ENCODE measurements around the gene PIGH. TPM values are rescaled to one million over a fixed set of nuclear protein-coding genes. Genes with fewer than 3 reads are reported as not detected.

The PIGH gene
- polyA plus RNA-seq, 2 of the 4 experiments (the other 2 are of a cell fraction), result 21.1 to 37.2 TPM

DNA sequence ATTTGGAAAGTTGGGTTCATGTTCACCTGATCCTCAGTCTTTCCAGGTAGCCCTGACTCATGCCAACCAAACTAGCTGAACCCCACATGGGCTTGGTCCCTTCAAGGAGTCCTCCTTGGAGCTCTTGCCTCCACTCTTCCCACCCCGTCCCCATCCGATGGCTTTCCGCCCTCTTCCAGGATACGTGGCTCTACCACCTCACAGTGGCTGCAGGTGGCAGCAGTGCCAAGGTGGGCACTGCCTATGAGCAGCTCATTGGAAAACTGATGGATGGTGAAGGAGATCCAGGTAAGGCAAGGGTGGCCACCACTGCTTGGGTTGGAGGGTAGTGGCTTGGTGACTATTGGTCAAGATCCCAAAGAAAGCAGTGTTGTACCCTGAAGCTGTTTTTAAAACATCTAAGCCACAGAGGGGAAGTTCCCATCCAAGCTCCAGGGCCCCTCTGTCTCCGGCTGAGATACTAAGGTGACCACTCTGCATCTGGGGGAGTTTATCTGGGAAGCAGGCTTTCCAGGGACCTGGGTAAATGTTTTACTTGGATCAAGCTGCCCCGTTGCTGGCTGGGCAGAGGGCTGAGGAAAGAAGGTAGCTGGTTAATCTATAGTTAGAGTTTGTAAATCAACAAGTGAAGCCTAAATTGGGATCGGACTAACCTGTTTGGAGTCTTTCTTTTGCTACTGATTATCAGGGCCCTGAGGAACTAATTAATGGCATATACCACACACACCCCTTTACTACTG is 23.7 kb downstream of the PIGH start:
- WGBS (ENCODE audit: missing lambda C conversion rate), result 92% methylated on average over 7 of the region's 7 CpGs
- DNase-seq (ENCODE audit: low read depth in 1 of 2, low spot score in 1 of 2) (no peak), ATAC-seq (no peak), FAIRE-seq (no peak)
- ChIA-PET POLR2A (no interaction called here), CTCF (interaction anchor here (0.7 to 31.9 kb wide), 14 partner anchors 8 to 153 kb away, joined by 3 to 517 read pairs (median 4); partner anchors contain the start of genes PIGH, RDH12 and VTI1B)
- H3K9me3 ChIP-seq, result no peaks in the 10 kb centered on the region
- TF ChIP-seq ZNF302 (CRISPR knock-in tag; IDR thresholded peaks at IDR 0.05) (no peak), MAZ (IDR thresholded peaks at IDR 0.05; ENCODE audit: borderline replicate concordance, low read depth, low read length) (no peak), CEBPB (IDR thresholded peaks at IDR 0.05) (no peak), JUNB (IDR thresholded peaks at IDR 0.05) (no peak), ELK1 (IDR thresholded peaks at IDR 0.05; ENCODE audit: low read depth, low read length) (no peak), SREBF2 (IDR thresholded peaks at IDR 0.05) (no peak)
- TF ChIP-seq, protein P1, sequence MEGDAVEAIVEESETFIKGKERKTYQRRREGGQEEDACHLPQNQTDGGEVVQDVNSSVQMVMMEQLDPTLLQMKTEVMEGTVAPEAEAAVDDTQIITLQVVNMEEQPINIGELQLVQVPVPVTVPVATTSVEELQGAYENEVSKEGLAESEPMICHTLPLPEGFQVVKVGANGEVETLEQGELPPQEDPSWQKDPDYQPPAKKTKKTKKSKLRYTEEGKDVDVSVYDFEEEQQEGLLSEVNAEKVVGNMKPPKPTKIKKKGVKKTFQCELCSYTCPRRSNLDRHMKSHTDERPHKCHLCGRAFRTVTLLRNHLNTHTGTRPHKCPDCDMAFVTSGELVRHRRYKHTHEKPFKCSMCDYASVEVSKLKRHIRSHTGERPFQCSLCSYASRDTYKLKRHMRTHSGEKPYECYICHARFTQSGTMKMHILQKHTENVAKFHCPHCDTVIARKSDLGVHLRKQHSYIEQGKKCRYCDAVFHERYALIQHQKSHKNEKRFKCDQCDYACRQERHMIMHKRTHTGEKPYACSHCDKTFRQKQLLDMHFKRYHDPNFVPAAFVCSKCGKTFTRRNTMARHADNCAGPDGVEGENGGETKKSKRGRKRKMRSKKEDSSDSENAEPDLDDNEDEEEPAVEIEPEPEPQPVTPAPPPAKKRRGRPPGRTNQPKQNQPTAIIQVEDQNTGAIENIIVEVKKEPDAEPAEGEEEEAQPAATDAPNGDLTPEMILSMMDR (IDR thresholded peaks at IDR 0.05), result no peak
- H3K27ac ChIP-seq, result no peak overlapping the region
- H3K4me3 ChIP-seq, result no peak overlapping the region
- no peaks in the 10 kb centered on the region for H3K4me1 ChIP-seq
- no peak overlapping the region for H3K4me2 ChIP-seq

GRCh38 chr14:67575684-67576083 is 24.4 kb downstream of the PIGH start:
- 83% methylated on average over 9 of the region's 9 CpGs for WGBS (ENCODE audit: missing lambda C conversion rate)
- CTCF ChIA-PET, result interaction anchor here (0.8 to 31.9 kb wide), 11 partner anchors 9 to 152 kb away, joined by 3 to 517 read pairs (median 4); partner anchors contain the start of genes RDH12 and VTI1B
- no peak for ATAC-seq

DNA sequence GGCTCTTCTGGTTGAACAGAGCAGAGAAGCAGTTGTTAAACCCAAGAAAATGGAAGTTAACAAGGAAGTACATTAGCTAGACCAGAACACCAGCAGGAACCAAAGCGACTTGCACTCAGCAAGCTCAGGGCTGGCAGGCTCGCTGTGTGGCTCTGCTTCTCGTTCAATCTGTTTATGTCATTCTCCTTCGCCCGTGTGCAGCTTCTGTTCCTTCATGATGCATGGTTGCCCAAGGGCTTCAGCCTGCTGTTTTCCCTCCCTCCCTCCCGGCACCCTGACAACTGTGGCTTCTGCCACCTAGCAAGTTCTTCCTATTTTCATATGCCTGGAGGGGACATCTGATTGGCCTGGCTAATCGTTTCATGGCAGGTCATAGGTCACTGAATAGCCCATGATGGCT is 25.3 kb downstream of the PIGH start:
- ChIA-PET CTCF (interaction anchor here (0.8 to 31.9 kb wide), 4 partner anchors 10 to 151 kb away, joined by 3 to 517 read pairs (median 27); no protein-coding TSS in a partner anchor), POLR2A (no interaction called here)
- no peak overlapping the region for H3K27ac ChIP-seq
- 85% methylated on average over 7 of the region's 7 CpGs for WGBS (ENCODE audit: missing lambda C conversion rate)
- H3K4me2 ChIP-seq, result no peak overlapping the region
- no peaks in the 10 kb centered on the region for H3K9me3 ChIP-seq
- H3K4me3 ChIP-seq, result no peak overlapping the region
- no peak for FAIRE-seq
- no peak for TF ChIP-seq RARB (CRISPR knock-in tag; IDR thresholded peaks at IDR 0.05)
- TF ChIP-seq HEYL (CRISPR knock-in tag; IDR thresholded peaks at IDR 0.05), result no peak
- TF ChIP-seq SMC3 (IDR thresholded peaks at IDR 0.05), result no peak
- TF ChIP-seq ESRRA (IDR thresholded peaks at IDR 0.05; ENCODE audit: borderline replicate concordance, low read length), result no peak
- no peak for TF ChIP-seq RCOR1 (IDR thresholded peaks at IDR 0.05; ENCODE audit: low read depth, low read length)
- no peak for TF ChIP-seq ELK1 (IDR thresholded peaks at IDR 0.05; ENCODE audit: low read depth, low read length)
- no peak for TF ChIP-seq MAX (IDR thresholded peaks at IDR 0.05)
- no peak for TF ChIP-seq CBX2 (IDR thresholded peaks at IDR 0.05; ENCODE audit: borderline replicate concordance, low read depth)
- no peak for DNase-seq (ENCODE audit: low read depth in 1 of 2, low spot score in 1 of 2)
- no peak for ATAC-seq
- no peaks in the 10 kb centered on the region for H3K4me1 ChIP-seq

More at GRCh38 chr14:67575684-67576083, 24.4 kb downstream of the PIGH start:
- FAIRE-seq (no peak), DNase-seq (ENCODE audit: low read depth in 1 of 2, low spot score in 1 of 2) (no peak)
- Histone ChIP-seq H3K9me3 (no peaks in the 10 kb centered on the region), H3K4me3 (no peak overlapping the region), H3K4me1 (no peaks in the 10 kb centered on the region), H3K27ac (no peak overlapping the region), H3K4me2 (no peak overlapping the region)
- no peak for TF ChIP-seq EHMT2 (IDR thresholded peaks at IDR 0.05; ENCODE audit: low read depth)
- TF ChIP-seq BHLHE40 (IDR thresholded peaks at IDR 0.05; ENCODE audit: low read depth, low read length), result no peak
- POLR2A ChIA-PET, result no interaction called here
